HG02678 (cell line): ENCODE measurements around the gene PPP1R7.

ENCODE experiments used
- ATAC-seq: cut with Tn5 transposase; IDR thresholded peaks from one replicate; pipeline ENCODE4 v1.9.1; 2021; ENCODE audit warnings: mild to moderate bottlenecking, moderate library complexity; ENCODE audit not compliant: unreplicated experiment

PPP1R7 gene

DNA sequence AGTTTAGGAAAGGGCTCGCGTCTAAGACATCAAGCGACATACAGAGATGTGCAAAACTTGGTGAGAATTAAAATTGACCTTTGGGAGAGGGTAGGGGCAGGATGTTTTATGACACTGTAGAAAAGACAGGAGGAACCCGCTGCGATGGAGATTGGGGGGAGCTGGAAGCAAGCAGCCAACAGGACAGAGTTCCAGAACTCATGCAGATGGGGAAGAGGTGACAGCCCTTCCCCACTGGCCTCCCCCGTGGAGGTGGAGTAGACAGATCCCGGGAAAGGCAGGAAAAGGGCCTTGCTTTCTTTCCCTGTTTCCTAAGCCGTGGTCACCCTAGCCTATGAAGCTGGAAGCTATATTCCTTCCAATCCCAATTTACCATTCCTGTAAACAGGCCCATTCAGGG lies 77.3 kb downstream of the PPP1R7 start:
- ATAC-seq: no peak

DNA sequence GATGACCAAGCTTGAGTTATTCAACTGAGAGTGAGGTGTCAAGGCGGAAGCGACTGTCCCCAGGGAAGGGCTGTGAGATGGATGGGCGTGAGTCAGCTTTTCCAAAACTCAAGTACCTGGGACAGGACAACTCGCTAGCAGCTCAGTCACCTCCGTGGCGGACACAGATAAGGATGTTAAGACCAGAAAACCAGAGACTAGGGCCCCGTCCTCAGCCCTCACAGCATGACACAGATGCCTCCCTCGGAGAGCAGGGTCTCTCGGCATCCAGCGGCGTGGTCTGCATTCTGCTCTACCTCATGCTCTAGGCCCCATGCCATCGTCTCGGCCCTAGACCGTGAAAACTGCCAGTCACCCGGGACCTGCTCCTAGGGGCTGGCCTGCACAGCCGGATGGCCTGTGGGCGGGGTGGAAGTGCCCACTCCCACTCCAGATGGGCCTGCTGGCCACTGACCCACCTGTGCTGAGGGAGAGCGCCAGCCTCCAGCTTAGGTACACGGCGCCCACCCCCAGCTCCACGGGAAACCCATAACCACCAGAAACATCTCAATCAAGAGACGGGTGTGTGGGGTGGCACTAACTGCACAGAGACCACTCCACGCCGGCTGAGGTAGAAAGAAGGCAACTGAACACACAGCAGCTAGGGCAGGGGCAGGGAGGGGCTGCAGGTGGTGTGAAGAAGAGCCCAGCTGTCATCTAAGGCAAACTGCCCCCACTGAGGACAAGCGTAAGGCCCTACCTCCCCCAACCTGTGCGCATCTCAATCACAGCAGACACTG lies 78.0 kb downstream of the PPP1R7 start:
- no peak for ATAC-seq

DNA sequence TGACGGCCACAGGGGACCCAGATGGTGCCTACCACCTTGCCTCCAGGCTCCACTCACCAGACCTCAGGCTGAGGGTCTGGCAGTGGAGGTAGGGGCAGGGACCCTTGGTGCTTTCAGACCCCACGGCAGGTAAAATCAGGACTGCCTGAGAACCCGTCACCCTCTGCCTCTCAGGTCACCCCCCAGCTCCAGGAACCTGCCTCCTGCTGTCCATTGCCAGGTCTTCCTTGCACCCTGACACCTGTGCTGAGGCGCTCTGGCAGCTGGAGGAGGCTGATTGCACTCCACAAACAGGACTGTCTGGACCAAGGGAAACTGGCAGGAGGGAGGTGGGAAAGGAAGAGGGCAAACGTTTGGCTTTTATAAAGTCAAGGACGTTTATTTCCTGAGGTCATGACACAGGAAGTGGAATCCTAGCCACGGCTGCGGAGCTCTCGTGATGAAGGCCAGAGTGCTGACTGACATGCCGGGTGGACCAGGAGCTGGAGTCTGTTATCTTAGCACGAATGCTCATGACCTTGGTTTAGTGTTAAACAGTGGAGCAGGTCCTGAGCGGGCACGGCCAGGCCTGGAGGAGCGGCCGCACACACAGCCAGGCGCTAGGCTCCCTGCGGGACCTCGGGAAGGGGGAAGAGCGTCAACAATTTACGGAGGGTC lies 78.7 kb downstream of the PPP1R7 start:
- no peak for ATAC-seq

DNA sequence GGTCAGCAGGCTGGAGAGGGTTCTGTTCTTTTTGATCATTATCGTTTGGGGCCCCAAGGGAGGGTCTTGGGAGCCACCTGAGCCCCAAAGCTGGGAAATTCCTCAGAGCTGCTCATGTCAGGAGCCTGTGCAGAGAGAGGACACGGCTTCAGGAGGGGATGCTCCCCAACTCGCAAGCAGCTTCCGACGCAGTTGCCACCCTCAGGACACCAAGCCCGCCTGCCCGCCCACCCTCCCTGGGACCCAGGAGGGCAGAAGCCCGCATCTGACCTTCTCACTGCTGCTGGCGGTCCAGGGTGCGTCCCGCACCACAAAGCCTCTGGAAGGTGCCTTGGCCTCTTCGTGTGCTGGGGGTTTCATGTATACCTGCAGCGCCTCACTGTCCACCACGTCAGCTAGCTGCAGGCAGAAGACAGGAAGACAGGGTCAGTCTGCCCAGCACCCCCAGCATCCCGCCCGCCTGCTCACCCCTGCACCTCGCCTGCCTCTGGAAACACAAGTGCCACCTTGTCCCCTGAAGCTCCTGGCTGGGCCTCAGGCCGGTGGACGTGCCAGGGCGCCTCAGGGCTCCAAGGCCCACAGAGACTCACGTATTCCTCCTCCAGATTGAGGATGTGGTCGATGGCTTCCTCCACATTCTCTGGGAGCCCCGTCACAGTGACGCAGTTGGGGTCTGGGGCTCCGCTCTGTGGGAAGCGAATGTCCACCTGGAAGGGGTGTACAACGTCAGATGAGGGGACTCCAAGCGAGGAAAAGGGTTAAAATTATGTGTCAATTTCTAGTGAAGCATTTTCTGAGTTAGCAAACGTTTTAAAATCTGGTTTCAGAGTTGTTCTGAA lies 79.5 kb downstream of the PPP1R7 start:
- ATAC-seq: no peak

DNA sequence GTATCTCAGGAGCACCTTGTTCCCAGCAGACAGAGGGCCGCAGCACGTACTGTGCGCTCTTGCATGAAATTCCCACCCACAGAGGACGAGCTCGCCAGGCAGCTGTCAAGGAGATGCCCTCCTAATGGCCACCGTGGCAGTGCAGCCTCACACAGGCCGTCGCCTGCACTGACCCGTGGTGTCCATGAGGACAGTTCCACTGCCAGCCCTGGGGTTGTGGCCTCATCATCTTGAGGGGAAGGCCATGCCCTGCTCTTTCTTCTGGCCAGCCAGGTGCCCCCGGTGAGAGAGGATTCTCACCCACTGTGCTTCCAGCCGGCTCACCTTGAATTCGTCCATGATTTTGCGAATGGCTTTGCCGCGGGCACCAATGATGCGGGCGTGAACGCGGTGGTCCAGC lies 80.2 kb downstream of the PPP1R7 start:
- no peak for ATAC-seq

DNA sequence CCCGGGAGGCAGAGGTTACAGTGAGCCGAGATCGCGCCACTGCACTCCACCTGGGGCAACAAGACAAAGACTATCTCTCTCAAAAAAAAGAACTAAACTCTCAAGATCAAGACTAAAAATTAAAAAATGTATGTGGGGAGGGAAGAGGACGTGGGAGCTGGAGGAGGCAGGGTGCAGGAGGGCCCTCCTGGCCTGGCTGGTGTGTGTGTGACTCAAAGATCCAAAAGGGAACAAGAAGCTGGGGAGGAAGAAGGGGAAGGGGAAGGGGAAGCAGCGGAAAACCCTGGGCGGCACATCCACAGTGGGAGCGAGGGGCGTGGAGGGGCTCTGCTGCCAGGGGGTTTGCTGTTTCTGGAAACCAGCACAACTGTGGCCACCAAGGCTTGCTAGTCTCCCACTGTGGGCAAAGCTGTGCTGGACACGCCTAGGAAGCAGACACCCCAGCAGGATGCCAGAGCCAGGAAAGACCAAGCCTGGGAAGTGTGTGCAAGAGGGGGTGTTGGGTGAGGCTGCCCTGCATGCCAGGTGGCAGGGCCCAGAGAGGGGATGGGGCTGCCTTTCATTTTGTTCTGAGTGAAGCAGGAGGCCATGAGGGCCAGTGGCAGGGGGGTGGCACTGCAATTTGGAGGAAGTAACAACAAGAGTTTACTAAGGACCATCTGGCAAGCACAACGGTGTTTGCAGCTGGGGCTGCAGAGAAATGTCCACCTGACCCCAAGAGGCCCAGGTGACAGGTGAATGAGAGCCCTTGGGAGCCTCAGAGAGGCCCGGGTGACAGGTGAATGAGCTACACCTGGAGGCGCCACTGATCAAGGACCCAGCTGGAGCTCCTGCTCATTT lies 82.7 kb downstream of the PPP1R7 start:
- no peak for ATAC-seq
